Activated CD4-positive, alpha-beta T cell treated with anti-CD3 and anti-CD28 coated beads for 36 hours (primary cell): Measurements from ENCODE around the gene CFTR. TPM values are rescaled to one million over a fixed set of nuclear protein-coding genes. Genes with fewer than 3 reads are reported as not detected.
"Not testable (repeated sequence)": the region's sequence is repeated elsewhere in the genome, so short reads cannot be mapped to it uniquely, and the experiment has no call there.

Experiments used
- ATAC-seq: fragments of 200-7000 bp; cut with Tn5 transposase; one replicate; pipeline ENCODE4 v1.10.0; 2021; ENCODE audit warnings: mild to moderate bottlenecking, moderate library complexity
- CTCF ChIA-PET: fragments of 350-600 bp; sonication (Branson Sonifier 250); formaldehyde crosslinking; loops from one replicate; lab custom pipeline; 2021; ENCODE audit warnings: antibody characterized with exemption; lab: Charles Lee
- POLR2A ChIA-PET: fragments of 350-600 bp; sonication (Branson Sonifier 250); formaldehyde crosslinking; loops from one replicate; lab custom pipeline; 2021; ENCODE audit warnings: antibody characterized with exemption, inconsistent platforms; lab: Charles Lee
- DNase-seq: peaks from one replicate; pipeline ENCODE4 v3.0.0-alpha.2; 2020
- H3K27ac Mint-ChIP-seq: one replicate; pipeline ENCODE4 v1.8.0; 2021; ENCODE audit warnings: mixed read lengths
- H3K27me3 Mint-ChIP-seq: one replicate; pipeline ENCODE4 v1.8.0; 2021; ENCODE audit warnings: mixed read lengths
- H3K36me3 Mint-ChIP-seq: one replicate; pipeline ENCODE4 v1.8.0; 2021; ENCODE audit warnings: low read depth, mixed read lengths
- H3K4me1 Mint-ChIP-seq: one replicate; pipeline ENCODE4 v1.8.0; 2021; ENCODE audit warnings: mixed read lengths
- H3K4me3 Mint-ChIP-seq: one replicate; pipeline ENCODE4 v1.8.0; 2021; ENCODE audit warnings: mild to moderate bottlenecking, moderate library complexity, mixed read lengths
- H3K9me3 Mint-ChIP-seq: one replicate; pipeline ENCODE4 v1.8.0; 2021; ENCODE audit warnings: low read depth, mixed read lengths
- intact Hi-C, 2 experiments: fragments of 100-400 bp; cut with DNase I in 1 of 2; cut with micrococcal nuclease in 1 of 2; formaldehyde crosslinking; loops; one replicate each; pipeline versions ENCODE4 v1.14.2 to v1.15.1; 2022 to 2024; cut with DNase I, micrococcal nuclease
- total RNA-seq, 2 experiments: library from RNA; stranded (reverse); gene quantifications; one replicate each; pipeline ENCODE4 v1.2.3, GENCODE V29; 2021

CFTR gene
- not detected for total RNA-seq

DNA sequence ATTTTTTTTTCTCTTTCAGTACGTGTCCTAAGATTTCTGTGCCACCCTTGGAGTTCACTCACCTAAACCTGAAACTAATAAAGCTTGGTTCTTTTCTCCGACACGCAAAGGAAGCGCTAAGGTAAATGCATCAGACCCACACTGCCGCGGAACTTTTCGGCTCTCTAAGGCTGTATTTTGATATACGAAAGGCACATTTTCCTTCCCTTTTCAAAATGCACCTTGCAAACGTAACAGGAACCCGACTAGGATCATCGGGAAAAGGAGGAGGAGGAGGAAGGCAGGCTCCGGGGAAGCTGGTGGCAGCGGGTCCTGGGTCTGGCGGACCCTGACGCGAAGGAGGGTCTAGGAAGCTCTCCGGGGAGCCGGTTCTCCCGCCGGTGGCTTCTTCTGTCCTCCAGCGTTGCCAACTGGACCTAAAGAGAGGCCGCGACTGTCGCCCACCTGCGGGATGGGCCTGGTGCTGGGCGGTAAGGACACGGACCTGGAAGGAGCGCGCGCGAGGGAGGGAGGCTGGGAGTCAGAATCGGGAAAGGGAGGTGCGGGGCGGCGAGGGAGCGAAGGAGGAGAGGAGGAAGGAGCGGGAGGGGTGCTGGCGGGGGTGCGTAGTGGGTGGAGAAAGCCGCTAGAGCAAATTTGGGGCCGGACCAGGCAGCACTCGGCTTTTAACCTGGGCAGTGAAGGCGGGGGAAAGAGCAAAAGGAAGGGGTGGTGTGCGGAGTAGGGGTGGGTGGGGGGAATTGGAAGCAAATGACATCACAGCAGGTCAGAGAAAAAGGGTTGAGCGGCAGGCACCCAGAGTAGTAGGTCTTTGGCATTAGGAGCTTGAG is at the start of gene CFTR:
TSS of gene CFTR (plus strand) at position 801 of the 830 bp plus-strand sequence. CDS start 70 bp downstream, outside the sequence.
- intact Hi-C loops = no loop called here
- CTCF ChIA-PET = interaction anchor here (0.6 kb wide), 1 partner anchor 244 kb away, joined by 3 read pairs; no protein-coding TSS in a partner anchor
- Mint-ChIP-seq H3K4me1 (no peaks in the 10 kb centered on the region), H3K27ac (no peak within 1 kb of the TSS), H3K4me3 (no peak within 1 kb of the TSS), H3K36me3 (no peaks in the 10 kb centered on the region), H3K9me3 (no peaks in the 10 kb centered on the region), H3K27me3 (peaks cover 30% of the 10 kb centered on the region)
- POLR2A ChIA-PET = no interaction called here
- no peak for DNase-seq
- no peak for ATAC-seq

DNA sequence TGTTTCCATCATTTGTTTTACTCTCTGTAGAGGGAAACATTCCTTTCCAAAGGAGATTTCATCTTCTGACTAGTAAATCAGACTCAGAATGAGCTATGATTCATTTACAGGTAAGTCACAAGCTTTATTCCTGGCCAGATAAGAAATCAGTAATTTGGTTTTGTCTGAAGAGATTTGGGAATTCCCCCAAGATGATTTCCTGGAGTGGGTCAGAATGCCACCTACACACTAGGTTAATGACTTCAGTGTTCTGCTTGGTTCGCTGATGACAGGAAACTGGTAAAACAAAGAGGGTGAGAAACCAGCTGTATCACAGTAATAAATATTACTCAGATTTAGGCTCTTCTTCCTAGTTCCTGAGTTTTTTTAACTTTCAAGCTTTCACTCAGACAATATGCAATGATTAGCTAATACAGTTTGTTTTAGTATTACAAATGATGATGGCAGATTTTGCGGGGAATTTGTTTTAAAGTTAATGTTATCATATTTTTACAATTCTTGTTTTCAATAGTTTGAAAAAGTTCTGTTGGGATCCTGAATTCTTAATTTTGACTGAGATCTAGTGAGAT is 44.3 kb upstream of the CFTR start:
- Mint-ChIP-seq H3K27me3 (peaks cover 9% of the 10 kb centered on the region), H3K27ac (no peak overlapping the region), H3K36me3 (no peaks in the 10 kb centered on the region), H3K4me1 (peaks cover 6% of the 10 kb centered on the region), H3K9me3 (no peaks in the 10 kb centered on the region), H3K4me3 (no peak overlapping the region)
- ChIA-PET POLR2A (no interaction called here), CTCF (interaction anchor here (0.9 kb wide), 1 partner anchor 25 kb away, joined by 3 read pairs; no protein-coding TSS in a partner anchor)
- DNase-seq (peak; percentile 13), ATAC-seq (peak; percentile 93)
- intact Hi-C loops = no loop called here

- Mint-ChIP-seq H3K9me3 (peaks cover 7% of the 10 kb centered on the region), H3K27ac (no peak overlapping the region), H3K4me3 (no peak overlapping the region), H3K4me1 (no peaks in the 10 kb centered on the region), H3K36me3 (no peaks in the 10 kb centered on the region), H3K27me3 (no peaks in the 10 kb centered on the region)
- intact Hi-C loops = no loop called here
- ATAC-seq = no peak
- ChIA-PET CTCF (no interaction called here), POLR2A (no interaction called here)
- no peak for DNase-seq
These were observed 35.2 kb upstream of the CFTR start for GRCh38 chr7:117444646-117445045.

GRCh38 chr7:117445206-117445605 is 34.6 kb upstream of the CFTR start:
- H3K4me1 Mint-ChIP-seq = no peaks in the 10 kb centered on the region
- no peaks in the 10 kb centered on the region for H3K36me3 Mint-ChIP-seq
- CTCF ChIA-PET = no interaction called here
- intact Hi-C loops = no loop called here
- no peak overlapping the region for H3K27ac Mint-ChIP-seq
- peaks cover 12% of the 10 kb centered on the region for H3K9me3 Mint-ChIP-seq
- no peak overlapping the region for H3K4me3 Mint-ChIP-seq
- DNase-seq (no peak), ATAC-seq (no peak)
- no peaks in the 10 kb centered on the region for H3K27me3 Mint-ChIP-seq
- POLR2A ChIA-PET = no interaction called here

DNA sequence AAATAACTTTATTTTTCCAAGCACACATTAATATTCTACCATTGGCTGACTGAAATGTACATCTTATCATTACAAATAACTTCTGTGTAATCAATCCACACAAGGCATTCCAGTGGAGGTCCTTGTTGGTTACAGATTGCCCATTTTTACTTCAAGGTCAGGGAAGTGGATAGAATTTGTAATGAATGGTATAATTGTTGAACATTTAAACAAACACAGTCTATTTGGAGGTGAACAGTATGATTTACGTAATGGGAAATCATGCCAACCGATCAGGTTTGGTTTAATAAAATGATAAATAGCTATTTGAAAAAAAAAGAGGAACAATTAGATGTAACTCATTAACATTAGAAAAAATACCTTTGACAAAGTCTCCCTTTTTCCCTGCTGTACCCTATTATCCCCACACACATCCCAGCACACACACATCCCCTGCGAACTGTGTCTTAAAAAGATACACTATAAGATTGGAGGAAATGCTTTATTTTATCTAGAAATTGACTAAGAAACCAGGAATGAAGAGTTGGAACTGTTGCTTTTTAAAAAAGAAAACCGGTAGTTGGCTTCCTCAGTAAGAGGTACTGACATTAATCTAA is 33.5 kb upstream of the CFTR start:
- Mint-ChIP-seq H3K27ac (no peak overlapping the region), H3K9me3 (peaks cover 12% of the 10 kb centered on the region), H3K4me1 (no peaks in the 10 kb centered on the region), H3K27me3 (no peaks in the 10 kb centered on the region), H3K4me3 (no peak overlapping the region), H3K36me3 (no peaks in the 10 kb centered on the region)
- ATAC-seq (no peak), DNase-seq (no peak)
- ChIA-PET CTCF (no interaction called here), POLR2A (no interaction called here)
- intact Hi-C loops = no loop called here

DNA sequence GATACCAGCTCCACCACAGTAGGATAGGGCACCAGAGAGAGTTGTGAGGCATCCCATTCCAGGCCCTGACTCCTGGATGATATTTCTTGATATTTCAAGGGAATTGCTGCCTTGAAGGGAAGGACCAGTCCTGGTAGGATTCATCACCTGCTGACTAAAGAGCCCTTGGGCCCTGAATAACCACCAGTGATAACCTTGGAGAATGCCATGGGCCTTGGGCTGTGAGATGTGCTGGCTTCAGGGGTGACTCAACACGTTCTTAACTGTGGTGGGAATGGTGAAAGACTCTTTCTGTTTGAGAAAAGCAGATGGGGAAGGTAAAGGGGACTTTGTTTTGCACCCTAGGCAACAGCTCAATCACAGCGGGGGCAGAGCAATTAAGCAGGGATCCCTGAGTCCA is 31.2 kb upstream of the CFTR start:
- no peak for ATAC-seq
- CTCF ChIA-PET = no interaction called here
- POLR2A ChIA-PET = no interaction called here
- no peaks in the 10 kb centered on the region for H3K27me3 Mint-ChIP-seq
- H3K4me3 Mint-ChIP-seq = no peak overlapping the region
- H3K4me1 Mint-ChIP-seq = no peaks in the 10 kb centered on the region
- peaks cover 12% of the 10 kb centered on the region for H3K9me3 Mint-ChIP-seq
- no peak overlapping the region for H3K27ac Mint-ChIP-seq
- intact Hi-C loops = no loop called here
- no peak for DNase-seq
- no peaks in the 10 kb centered on the region for H3K36me3 Mint-ChIP-seq

- no peaks in the 10 kb centered on the region for H3K4me1 Mint-ChIP-seq
- DNase-seq (no peak), ATAC-seq (no peak)
- intact Hi-C loops = loop anchor here in 1 of 2 experiments (1.0 kb wide), 2 partner anchors 257 to 694 kb away; no protein-coding TSS in a partner anchor
- peaks cover 1% of the 10 kb centered on the region for H3K9me3 Mint-ChIP-seq
- H3K27ac Mint-ChIP-seq = no peak overlapping the region
- no peaks in the 10 kb centered on the region for H3K36me3 Mint-ChIP-seq
- H3K4me3 Mint-ChIP-seq = no peak overlapping the region
- no peaks in the 10 kb centered on the region for H3K27me3 Mint-ChIP-seq
- ChIA-PET CTCF (interaction anchor here (0.6 to 1.6 kb wide), 3 partner anchors 15 to 694 kb away, joined by 3 to 5 read pairs (median 3); no protein-coding TSS in a partner anchor), POLR2A (no interaction called here)
These were observed 20.7 kb upstream of the CFTR start for GRCh38 chr7:117458977-117459583.

DNA sequence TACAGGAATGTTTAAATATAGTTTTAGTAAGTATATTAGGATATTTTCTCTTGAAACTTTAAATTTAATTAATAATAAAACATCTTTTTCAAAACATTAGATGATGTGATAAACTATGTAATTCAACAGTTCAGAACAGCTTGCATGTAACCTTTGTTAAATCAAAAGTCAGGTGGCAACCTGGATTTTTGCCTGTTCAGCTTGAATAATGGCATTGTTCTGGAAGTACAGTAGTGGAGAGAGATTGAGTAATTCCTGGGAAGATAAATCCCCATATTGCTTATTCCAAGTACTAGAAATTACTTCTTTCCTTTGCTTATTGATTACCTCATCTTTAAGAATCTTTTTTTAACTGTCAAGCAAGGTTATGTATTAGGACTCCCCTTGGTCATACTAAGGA is 20.1 kb upstream of the CFTR start:
- intact Hi-C loops = loop anchor here in 1 of 2 experiments (1.0 kb wide), 2 partner anchors 257 to 694 kb away; no protein-coding TSS in a partner anchor
- no peaks in the 10 kb centered on the region for H3K4me1 Mint-ChIP-seq
- DNase-seq (no peak), ATAC-seq (no peak)
- H3K27me3 Mint-ChIP-seq = no peaks in the 10 kb centered on the region
- POLR2A ChIA-PET = no interaction called here
- no peaks in the 10 kb centered on the region for H3K36me3 Mint-ChIP-seq
- no peak overlapping the region for H3K4me3 Mint-ChIP-seq
- no peak overlapping the region for H3K27ac Mint-ChIP-seq
- peaks cover 1% of the 10 kb centered on the region for H3K9me3 Mint-ChIP-seq
- CTCF ChIA-PET = interaction anchor here (0.9 to 1.6 kb wide), 4 partner anchors 15 to 256 kb away, joined by 3 to 5 read pairs (median 3); no protein-coding TSS in a partner anchor

- intact Hi-C loops, CTCF ChIA-PET, DNase-seq, H3K4me3 Mint-ChIP-seq, H3K27ac Mint-ChIP-seq, H3K36me3 Mint-ChIP-seq, ATAC-seq, H3K4me1 Mint-ChIP-seq, POLR2A ChIA-PET, H3K9me3 Mint-ChIP-seq, H3K27me3 Mint-ChIP-seq: not testable (repeated sequence)
These were observed 19.0 kb upstream of the CFTR start for GRCh38 chr7:117460815-117461214.

DNA sequence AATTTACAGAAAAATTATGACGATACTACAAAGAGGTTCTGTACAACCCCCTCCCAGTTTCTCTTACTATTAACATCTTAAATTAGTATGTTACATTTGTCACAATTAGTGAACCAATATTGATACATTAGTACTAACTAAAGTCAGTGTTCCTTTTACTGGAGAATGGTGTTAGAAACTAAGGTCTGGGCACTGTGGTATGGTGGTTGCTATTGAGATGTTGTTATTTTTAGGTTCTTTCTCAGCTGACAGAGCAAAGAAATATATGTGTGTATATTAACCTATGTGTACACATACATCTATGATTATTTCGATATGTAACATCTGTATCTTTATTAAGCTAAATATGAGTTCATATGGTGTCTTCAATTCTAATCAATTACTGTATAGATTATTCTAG is 11.7 kb upstream of the CFTR start:
- Mint-ChIP-seq H3K36me3 (no peaks in the 10 kb centered on the region), H3K9me3 (no peaks in the 10 kb centered on the region), H3K27me3 (peaks cover 1% of the 10 kb centered on the region), H3K27ac (no peak overlapping the region), H3K4me1 (no peaks in the 10 kb centered on the region), H3K4me3 (no peak overlapping the region)
- intact Hi-C loops = no loop called here
- CTCF ChIA-PET = no interaction called here
- POLR2A ChIA-PET = no interaction called here
- no peak for DNase-seq
- no peak for ATAC-seq

DNA sequence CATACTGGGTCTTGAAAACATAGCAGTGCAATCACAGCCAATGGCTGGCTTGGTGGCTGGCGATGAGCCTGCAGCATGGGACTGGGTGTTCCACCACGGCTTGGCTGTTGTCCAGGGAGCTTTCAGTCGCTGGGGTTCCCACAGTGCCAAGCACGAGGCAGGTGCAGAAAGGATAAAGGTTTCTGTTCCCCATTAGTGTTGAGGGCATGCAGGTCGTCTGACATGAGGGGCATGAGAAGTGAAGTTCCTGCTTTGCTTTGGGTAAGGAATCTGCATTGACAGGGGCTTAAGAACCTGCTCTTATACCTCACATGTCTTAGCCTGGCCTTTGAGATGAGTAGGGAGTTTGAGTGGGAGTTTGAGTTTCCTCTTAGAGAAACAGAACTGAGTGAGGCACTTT is 9.0 kb upstream of the CFTR start:
- Mint-ChIP-seq H3K27me3 (peaks cover 1% of the 10 kb centered on the region), H3K27ac (no peak overlapping the region), H3K4me1 (no peaks in the 10 kb centered on the region), H3K36me3 (no peaks in the 10 kb centered on the region), H3K4me3 (no peak overlapping the region), H3K9me3 (no peaks in the 10 kb centered on the region)
- no peak for ATAC-seq
- no peak for DNase-seq
- CTCF ChIA-PET = no interaction called here
- POLR2A ChIA-PET = no interaction called here
- intact Hi-C loops = no loop called here
